Endothelial cell (in vitro differentiated cells): Measurements from ENCODE around the gene ABCC8. TPM values are rescaled to one million over a fixed set of nuclear protein-coding genes. Genes with fewer than 3 reads are reported as not detected.

Experiments used
- DNase-seq: peaks from one replicate; pipeline ENCODE4 v3.0.0; 2021; ENCODE audit warnings: low spot score
- H3K27ac Mint-ChIP-seq: one replicate; pipeline ENCODE4 v1.8.0; 2021; ENCODE audit warnings: mixed read lengths, inconsistent platforms; ENCODE audit not compliant: unreplicated experiment
- H3K27me3 Mint-ChIP-seq: one replicate; pipeline ENCODE4 v1.8.0; 2021; ENCODE audit warnings: mild to moderate bottlenecking, moderate library complexity, mixed read lengths, inconsistent platforms; ENCODE audit not compliant: unreplicated experiment
- H3K36me3 Mint-ChIP-seq: one replicate; pipeline ENCODE4 v1.8.0; 2021; ENCODE audit warnings: mild to moderate bottlenecking, low read depth, mixed read lengths, inconsistent platforms; ENCODE audit not compliant: unreplicated experiment
- H3K4me1 Mint-ChIP-seq: one replicate; pipeline ENCODE4 v1.8.0; 2021; ENCODE audit warnings: mild to moderate bottlenecking, mixed read lengths, inconsistent platforms; ENCODE audit not compliant: unreplicated experiment
- H3K4me3 Mint-ChIP-seq: one replicate; pipeline ENCODE4 v1.8.0; 2021; ENCODE audit warnings: mild to moderate bottlenecking, mixed read lengths, inconsistent platforms; ENCODE audit not compliant: unreplicated experiment
- H3K9me3 Mint-ChIP-seq: one replicate; pipeline ENCODE4 v1.8.0; 2021; ENCODE audit warnings: mixed read lengths, inconsistent platforms; ENCODE audit not compliant: unreplicated experiment
- total RNA-seq: library from RNA; stranded (reverse); fragmentation: NEBNext Ultra II Directional; extraction: Animal tissue kit (Norgen Biotek cat#: 25700); gene quantifications from one replicate; pipeline ENCODE4 v1.2.1, GENCODE V29; 2021; ENCODE audit not compliant: unreplicated experiment
- TF ChIP-seq, protein P1 (sequence below): fragments of 200-600 bp; sonication (generic); IDR thresholded peaks from one replicate; pipeline ENCODE4 v1.5.0; 2021; ENCODE audit warnings: antibody characterized with exemption; ENCODE audit not compliant: unreplicated experiment

Gene ABCC8
- total RNA-seq, 1 donor from 2014 or later: not detected

GRCh38 chr11:17408026-17408425 lies 68.6 kb downstream of the ABCC8 start:
- TF ChIP-seq, protein P1, sequence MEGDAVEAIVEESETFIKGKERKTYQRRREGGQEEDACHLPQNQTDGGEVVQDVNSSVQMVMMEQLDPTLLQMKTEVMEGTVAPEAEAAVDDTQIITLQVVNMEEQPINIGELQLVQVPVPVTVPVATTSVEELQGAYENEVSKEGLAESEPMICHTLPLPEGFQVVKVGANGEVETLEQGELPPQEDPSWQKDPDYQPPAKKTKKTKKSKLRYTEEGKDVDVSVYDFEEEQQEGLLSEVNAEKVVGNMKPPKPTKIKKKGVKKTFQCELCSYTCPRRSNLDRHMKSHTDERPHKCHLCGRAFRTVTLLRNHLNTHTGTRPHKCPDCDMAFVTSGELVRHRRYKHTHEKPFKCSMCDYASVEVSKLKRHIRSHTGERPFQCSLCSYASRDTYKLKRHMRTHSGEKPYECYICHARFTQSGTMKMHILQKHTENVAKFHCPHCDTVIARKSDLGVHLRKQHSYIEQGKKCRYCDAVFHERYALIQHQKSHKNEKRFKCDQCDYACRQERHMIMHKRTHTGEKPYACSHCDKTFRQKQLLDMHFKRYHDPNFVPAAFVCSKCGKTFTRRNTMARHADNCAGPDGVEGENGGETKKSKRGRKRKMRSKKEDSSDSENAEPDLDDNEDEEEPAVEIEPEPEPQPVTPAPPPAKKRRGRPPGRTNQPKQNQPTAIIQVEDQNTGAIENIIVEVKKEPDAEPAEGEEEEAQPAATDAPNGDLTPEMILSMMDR: no peak
- no peaks in the 10 kb centered on the region for H3K9me3 Mint-ChIP-seq

GRCh38 chr11:17407575-17407974 lies 69.1 kb downstream of the ABCC8 start:
- TF ChIP-seq, protein P1: no peak
- Mint-ChIP-seq H3K27me3 (peaks cover 1% of the 10 kb centered on the region), H3K4me3 (no peak overlapping the region), H3K36me3 (no peaks in the 10 kb centered on the region), H3K27ac (no peak overlapping the region), H3K4me1 (peaks cover 5% of the 10 kb centered on the region), H3K9me3 (no peaks in the 10 kb centered on the region)
- no peak for DNase-seq

More at GRCh38 chr11:17408026-17408425, 68.6 kb downstream of the ABCC8 start:
- H3K4me3 Mint-ChIP-seq: no peak overlapping the region
- no peaks in the 10 kb centered on the region for H3K36me3 Mint-ChIP-seq
- H3K27me3 Mint-ChIP-seq: peaks cover 1% of the 10 kb centered on the region
- no peak overlapping the region for H3K27ac Mint-ChIP-seq
- DNase-seq: no peak
- H3K4me1 Mint-ChIP-seq: peaks cover 5% of the 10 kb centered on the region

GRCh38 chr11:17406818-17407149 lies 69.9 kb downstream of the ABCC8 start:
- Mint-ChIP-seq H3K4me1 (peaks cover 5% of the 10 kb centered on the region), H3K27me3 (no peaks in the 10 kb centered on the region), H3K9me3 (no peaks in the 10 kb centered on the region), H3K36me3 (no peaks in the 10 kb centered on the region), H3K4me3 (no peak overlapping the region), H3K27ac (no peak overlapping the region)
- TF ChIP-seq, protein P1: no peak
- DNase-seq: no peak

GRCh38 chr11:17406082-17406817 lies 70.4 kb downstream of the ABCC8 start:
- Mint-ChIP-seq H3K4me3 (no peak overlapping the region), H3K4me1 (peaks cover 5% of the 10 kb centered on the region), H3K27me3 (no peaks in the 10 kb centered on the region), H3K9me3 (no peaks in the 10 kb centered on the region), H3K36me3 (no peaks in the 10 kb centered on the region), H3K27ac (no peak overlapping the region)
- no peak for DNase-seq
- TF ChIP-seq, protein P1: no peak

- DNase-seq: no peak
- Mint-ChIP-seq H3K27me3 (no peaks in the 10 kb centered on the region), H3K4me3 (no peak overlapping the region), H3K36me3 (no peaks in the 10 kb centered on the region), H3K4me1 (no peaks in the 10 kb centered on the region), H3K9me3 (no peaks in the 10 kb centered on the region), H3K27ac (no peak overlapping the region)
- TF ChIP-seq, protein P1: no peak
Observed at GRCh38 chr11:17405232-17406005, 71.2 kb downstream of the ABCC8 start.
